ENCODE results near the gene FGF4.
"Not testable (repeated sequence)": the region's sequence is repeated elsewhere in the genome, so short reads cannot be mapped to it uniquely, and the experiment has no call there.

FGF4 gene

GRCh38 chr11:69765498-69765995, 9.6 kb downstream of the FGF4 start:
- no peak for DNase-seq

DNA sequence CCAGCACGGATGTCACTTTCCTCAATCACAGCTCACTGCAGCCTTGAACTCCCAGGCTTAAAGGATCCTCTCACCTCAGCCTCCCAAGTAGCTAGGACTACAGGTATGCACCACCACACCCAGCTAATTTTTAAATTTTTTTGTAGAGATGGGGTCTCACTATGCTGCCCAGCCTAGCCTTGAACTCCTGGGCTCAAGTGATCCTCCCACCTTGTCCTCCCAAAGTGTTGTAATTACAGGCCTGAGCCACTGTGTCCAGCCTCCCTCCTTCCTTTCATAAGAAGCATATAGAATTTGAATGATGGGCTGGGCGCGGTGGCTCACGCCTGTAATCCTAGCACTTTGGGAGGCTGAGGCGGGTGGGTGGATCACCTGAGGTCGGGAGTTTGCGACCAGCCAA, 10.2 kb downstream of the FGF4 start:
- DNase-seq = not testable (repeated sequence)

GRCh38 chr11:69760319-69760718, 14.8 kb downstream of the FGF4 start:
- DNase-seq = no peak

- DNase-seq = no peak
Measured at GRCh38 chr11:69752890-69753289, 22.3 kb downstream of the FGF4 start.

- DNase-seq = no peak
Measured at GRCh38 chr11:69750875-69751597, 24.1 kb downstream of the FGF4 start.

DNA sequence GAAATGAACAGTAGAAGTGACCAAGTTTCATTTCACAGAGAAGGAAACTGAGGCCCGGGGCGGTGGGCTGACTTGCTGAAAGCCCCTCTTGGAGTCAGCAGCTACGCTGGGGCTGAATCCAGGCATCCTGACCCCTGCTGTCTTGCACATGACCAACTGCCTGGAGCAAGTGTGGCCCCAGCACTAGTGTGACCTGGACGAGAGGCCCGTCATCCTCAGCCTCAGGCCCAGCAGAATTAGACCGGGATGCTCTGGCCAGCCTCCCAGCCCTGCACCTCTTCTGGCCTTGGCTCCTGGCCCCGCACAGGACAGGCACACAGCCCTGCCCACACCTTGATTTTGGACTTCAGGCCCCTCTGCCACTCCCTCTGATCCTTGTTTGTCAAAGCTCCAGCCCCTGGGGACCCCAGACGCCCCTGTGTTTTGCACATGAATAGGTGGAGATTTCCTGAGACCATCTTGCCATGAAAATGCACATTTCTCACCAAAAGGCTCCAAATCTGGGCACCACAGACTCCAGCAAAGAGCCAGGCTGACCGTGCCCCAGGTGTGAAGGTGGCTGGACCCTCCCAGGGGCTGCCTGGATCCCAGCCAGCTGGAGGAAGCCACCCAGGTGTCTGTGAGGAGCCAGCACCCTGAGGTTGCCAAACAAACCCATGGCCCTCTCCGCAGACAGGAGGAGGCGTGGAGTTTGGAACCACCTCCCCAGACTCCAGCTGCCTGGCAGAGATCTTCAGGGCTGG, 24.9 kb downstream of the FGF4 start:
- no peak for DNase-seq

GRCh38 chr11:69748637-69749036, 26.5 kb downstream of the FGF4 start:
- no peak for DNase-seq

GRCh38 chr11:69746752-69747742, 28.1 kb downstream of the FGF4 start:
- no peak for DNase-seq

GRCh38 chr11:69746140-69746539, 29.0 kb downstream of the FGF4 start:
- no peak for DNase-seq

DNA sequence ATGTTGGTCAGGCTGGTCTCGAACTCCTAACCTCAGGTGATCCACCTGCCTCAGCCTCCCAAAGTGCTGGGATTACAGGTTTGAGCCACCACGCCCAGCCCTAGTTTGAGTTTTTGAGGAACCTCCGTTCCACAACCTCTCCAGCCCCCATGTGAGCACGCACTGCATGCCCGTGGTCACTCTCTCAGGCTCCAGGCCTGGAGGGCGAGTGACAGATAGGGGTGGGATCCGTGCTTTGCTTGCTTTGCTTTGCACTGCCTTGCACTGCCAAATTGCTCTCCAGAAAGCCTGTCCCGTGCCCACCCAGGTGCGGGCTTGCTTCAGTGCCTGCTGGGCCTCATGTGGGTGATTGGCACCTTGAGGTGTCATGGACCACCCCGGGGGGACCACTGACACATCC, 29.9 kb downstream of the FGF4 start:
- DNase-seq = no peak

DNA sequence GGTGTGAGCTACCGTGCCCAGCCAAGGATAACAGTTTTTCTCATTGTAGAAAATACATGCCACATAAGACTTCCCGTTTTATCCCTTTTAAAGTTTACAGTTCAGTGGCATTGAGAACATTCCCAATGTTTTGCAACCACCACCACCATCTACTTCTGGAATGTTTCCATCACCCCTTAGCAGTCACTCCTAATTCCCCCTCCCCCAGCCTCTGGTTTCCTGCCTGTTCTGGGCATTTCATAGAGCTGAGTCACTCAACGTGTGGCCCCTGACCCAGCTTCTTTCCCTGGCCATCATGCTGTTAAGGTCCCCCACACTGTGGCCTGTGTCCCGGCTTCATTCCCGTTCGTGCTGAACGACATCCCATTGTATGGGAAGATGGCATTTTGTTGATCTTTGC, 30.7 kb downstream of the FGF4 start:
- DNase-seq = no peak

DNA sequence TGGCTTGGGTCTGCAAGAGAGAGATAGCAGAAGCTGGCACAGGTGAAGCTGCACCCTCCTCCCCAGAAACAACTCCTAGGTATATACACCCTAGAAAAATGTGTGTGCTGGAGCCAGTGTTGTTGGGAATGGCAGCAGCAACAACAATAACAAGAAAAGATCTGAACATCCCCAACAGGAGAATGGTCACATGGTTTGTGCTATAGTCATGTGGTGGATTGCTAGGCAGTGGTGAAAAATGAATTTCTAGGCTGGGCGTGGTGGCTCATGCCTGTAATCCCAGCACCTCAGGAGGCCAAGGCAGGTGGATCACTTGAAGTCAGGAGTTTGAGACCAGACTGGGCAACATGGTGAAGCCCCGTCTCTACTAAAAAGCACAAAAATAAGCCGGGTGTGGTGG, 40.3 kb downstream of the FGF4 start:
- DNase-seq = no peak

- no peak for DNase-seq
Measured at GRCh38 chr11:69734367-69734766, 40.8 kb downstream of the FGF4 start.

- no peak for DNase-seq
Measured at GRCh38 chr11:69732910-69733309, 42.2 kb downstream of the FGF4 start.

DNA sequence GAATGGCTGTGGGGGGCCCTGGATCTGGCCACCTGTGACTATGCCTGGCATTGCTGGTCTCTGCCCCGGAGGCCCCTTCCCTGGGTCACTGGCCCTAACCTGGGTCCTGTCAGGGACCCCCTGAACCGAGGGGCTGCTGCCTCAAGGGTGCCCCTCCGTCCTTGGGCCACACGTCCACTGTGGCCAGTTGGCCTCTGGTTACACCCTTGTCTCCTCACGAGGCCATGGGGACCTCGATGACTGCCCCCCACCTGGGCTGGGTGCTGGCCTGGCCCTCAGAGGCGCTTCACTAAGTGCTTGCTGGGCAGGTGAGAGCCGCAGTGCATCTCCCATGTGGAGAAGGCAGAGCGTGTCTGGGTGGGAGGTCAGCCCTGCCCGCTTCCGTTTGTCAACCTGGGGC, 44.0 kb downstream of the FGF4 start:
- no peak for DNase-seq

DNA sequence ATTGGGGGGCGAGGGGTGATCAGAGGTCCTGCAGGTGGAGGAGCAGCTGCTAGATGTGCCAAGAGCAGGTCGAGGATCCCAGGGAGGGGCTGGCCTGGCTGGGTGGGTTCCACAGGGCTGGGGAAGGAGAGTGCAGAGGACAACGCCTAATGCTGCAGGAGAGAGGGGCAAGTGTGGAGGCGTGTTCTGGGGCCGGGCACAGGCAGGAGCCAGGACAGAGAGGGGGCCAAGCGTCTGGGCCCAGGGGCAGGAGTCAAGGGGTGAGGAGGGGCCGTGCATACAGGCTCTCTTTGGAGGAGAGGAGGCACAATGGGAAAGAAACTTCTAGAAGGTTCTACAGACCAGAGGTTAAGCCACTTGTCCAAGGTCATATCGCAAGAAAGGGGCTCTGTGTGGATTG, 44.6 kb downstream of the FGF4 start:
- DNase-seq = no peak

GRCh38 chr11:69729252-69729651, 45.9 kb downstream of the FGF4 start:
- no peak for DNase-seq

DNA sequence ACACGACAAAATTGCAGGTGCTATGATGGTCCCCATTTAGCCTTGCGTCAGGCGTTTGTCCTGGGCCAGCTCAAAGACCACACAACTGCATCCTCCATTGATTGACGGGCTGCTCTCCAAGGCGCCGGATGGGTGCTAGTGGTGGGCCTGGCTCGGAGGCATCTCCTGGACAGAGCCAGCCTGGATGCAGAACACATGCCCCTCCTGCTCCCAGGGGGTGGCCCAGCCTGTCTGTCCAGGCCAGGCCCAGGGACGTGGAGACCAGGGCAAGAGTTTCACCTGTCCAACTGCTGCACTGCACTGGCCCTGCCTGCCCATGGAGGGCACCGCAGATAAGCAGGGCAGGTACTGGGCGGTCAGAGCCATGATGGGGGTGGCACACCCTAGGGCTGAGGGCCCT, 47.9 kb downstream of the FGF4 start:
- no peak for DNase-seq

- no peak for DNase-seq
Measured at GRCh38 chr11:69726481-69726880, 48.7 kb downstream of the FGF4 start.

DNA sequence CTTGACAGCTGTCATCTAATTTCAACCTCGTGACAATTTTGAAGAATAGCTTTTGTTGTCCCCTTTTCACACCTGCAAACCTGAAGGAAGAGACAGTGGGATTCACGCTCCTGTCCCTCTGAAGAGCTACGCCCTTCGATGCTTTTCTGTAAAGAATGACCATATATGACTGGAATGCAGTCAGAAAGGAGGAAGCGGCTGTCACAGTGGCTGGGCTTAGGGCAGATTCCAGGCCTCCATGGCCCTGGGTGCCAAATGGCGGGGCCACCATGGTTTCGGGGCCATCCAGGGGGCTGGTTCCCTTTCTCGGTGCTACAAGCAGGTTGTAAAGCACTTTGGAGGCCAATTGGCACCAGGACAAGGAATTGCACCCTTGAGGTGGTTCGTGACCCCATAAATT, 49.1 kb downstream of the FGF4 start:
- DNase-seq = no peak

GRCh38 chr11:69721745-69722144, 53.4 kb downstream of the FGF4 start:
- no peak for DNase-seq

- DNase-seq = no peak
Measured at GRCh38 chr11:69721106-69721505, 54.0 kb downstream of the FGF4 start.

Measured in NCI-H2227 treated with DMSO at 0.1 percent for 48 hours (cell line).